ENCODE measurements around the gene SDF4. TPM values are rescaled to one million over a fixed set of nuclear protein-coding genes. Genes with fewer than 3 reads are reported as not detected.

Gene SDF4
- total RNA-seq, 1 experiment from 2014 or later = 139 TPM

- no peaks in the 10 kb centered on the region for H3K9me2 ChIP-seq (ENCODE audit: insufficient read depth)
- no peak overlapping the region for H2AFZ ChIP-seq
- H3K27ac ChIP-seq = no peak overlapping the region
- H3F3A ChIP-seq (ENCODE audit: insufficient read depth, low read depth) = peaks cover 6% of the 10 kb centered on the region
- no peak overlapping the region for H3K4me3 ChIP-seq
- intact Hi-C loops (cut with micrococcal nuclease; ENCODE audit: unreplicated experiment) = no loop called here
- H3K9me3 ChIP-seq (ENCODE audit: insufficient read depth, low read depth) = no peaks in the 10 kb centered on the region
- H4K20me1 ChIP-seq (ENCODE audit: insufficient read depth) = peaks cover 4% of the 10 kb centered on the region; the same call in 1 of the 2 replicates
- H3K79me2 ChIP-seq (ENCODE audit: low read depth) = no peaks in the 10 kb centered on the region
- H3K36me3 ChIP-seq (ENCODE audit: low read depth) = no peaks in the 10 kb centered on the region
- no peak for DNase-seq
- TF ChIP-seq EZH2 (IDR thresholded peaks at IDR 0.05; ENCODE audit: low read depth) = no peak
- TF ChIP-seq CTCF (conservative IDR thresholded peaks at IDR 0.05) = no peak
- no peaks in the 10 kb centered on the region for H3K27me3 ChIP-seq (ENCODE audit: insufficient read depth, low read depth)
- no TSS peak for BruUV-seq (replicated peaks)
- ChIA-PET CTCF (no interaction called here), POLR2A (ENCODE audit: unreplicated experiment) (no interaction called here)
- no peaks in the 10 kb centered on the region for H3K4me1 ChIP-seq (replicated peaks; ENCODE audit: insufficient read depth)
- no peak overlapping the region for H3K4me2 ChIP-seq
Observed at GRCh38 chr1:1215881-1216605, 15.8 kb downstream of the SDF4 start.

- no peak overlapping the region for H3K4me2 ChIP-seq
- H3K36me3 ChIP-seq (ENCODE audit: low read depth) = no peaks in the 10 kb centered on the region
- ChIA-PET POLR2A (ENCODE audit: unreplicated experiment) (no interaction called here), CTCF (no interaction called here)
- H3K4me1 ChIP-seq (replicated peaks; ENCODE audit: insufficient read depth) = no peaks in the 10 kb centered on the region
- H3K79me2 ChIP-seq (ENCODE audit: low read depth) = no peaks in the 10 kb centered on the region
- H2AFZ ChIP-seq = no peak overlapping the region
- DNase-seq = no peak
- no peaks in the 10 kb centered on the region for H3K9me3 ChIP-seq (ENCODE audit: insufficient read depth, low read depth)
- intact Hi-C loops (cut with micrococcal nuclease; ENCODE audit: unreplicated experiment) = no loop called here
- 0 out of 2 replicates have a peak, but pooled peaks cover 4% of the 10 kb centered on the region for H4K20me1 ChIP-seq (ENCODE audit: insufficient read depth)
- no peaks in the 10 kb centered on the region for H3K27me3 ChIP-seq (ENCODE audit: insufficient read depth, low read depth)
- H3K9me2 ChIP-seq (ENCODE audit: insufficient read depth) = no peaks in the 10 kb centered on the region
- peaks cover 6% of the 10 kb centered on the region for H3F3A ChIP-seq (ENCODE audit: insufficient read depth, low read depth)
- TF ChIP-seq EZH2 (IDR thresholded peaks at IDR 0.05; ENCODE audit: low read depth) (no peak), CTCF (conservative IDR thresholded peaks at IDR 0.05) (no peak)
- BruUV-seq (replicated peaks) = no TSS peak
- H3K4me3 ChIP-seq = no peak overlapping the region
- H3K27ac ChIP-seq = no peak overlapping the region
Observed at GRCh38 chr1:1215080-1215676, 16.6 kb downstream of the SDF4 start.

- Histone ChIP-seq H3K4me1 (replicated peaks; ENCODE audit: insufficient read depth) (peaks cover 3% of the 10 kb centered on the region; the same call in 1 of the 2 replicates), H3K36me3 (ENCODE audit: low read depth) (no peaks in the 10 kb centered on the region), H4K20me1 (ENCODE audit: insufficient read depth) (0 out of 2 replicates have a peak, but pooled peaks cover 4% of the 10 kb centered on the region), H3K27me3 (ENCODE audit: insufficient read depth, low read depth) (no peaks in the 10 kb centered on the region), H3K79me2 (ENCODE audit: low read depth) (no peaks in the 10 kb centered on the region), H3K27ac (no peak within 1 kb of the TSS), H3K4me3 (no peak within 1 kb of the TSS), H3K4me2 (no peak within 1 kb of the TSS), H3K9me3 (ENCODE audit: insufficient read depth, low read depth) (no peaks in the 10 kb centered on the region), H3F3A (ENCODE audit: insufficient read depth, low read depth) (peaks cover 5% of the 10 kb centered on the region), H2AFZ (no peak within 1 kb of the TSS), H3K9me2 (ENCODE audit: insufficient read depth) (no peaks in the 10 kb centered on the region)
- ChIA-PET POLR2A (ENCODE audit: unreplicated experiment) (no interaction called here), CTCF (no interaction called here)
- no TSS peak for BruUV-seq (replicated peaks)
- TF ChIP-seq EZH2 (IDR thresholded peaks at IDR 0.05; ENCODE audit: low read depth) (no peak), CTCF (conservative IDR thresholded peaks at IDR 0.05) (no peak)
- intact Hi-C loops (cut with micrococcal nuclease; ENCODE audit: unreplicated experiment) = no loop called here
- no peak for DNase-seq
Observed at GRCh38 chr1:1213345-1214265, 18.2 kb downstream of the SDF4 start, which contains the start of gene TNFRSF4. Gene TNFRSF4, minus strand, starts transcription at chr1:1214153. Its CDS starts 26 bp downstream, at chr1:1214127.
